ENCODE data around the gene KCNMA1.

- TF ChIP-seq CTCF (IDR thresholded peaks at IDR 0.05 in 8 of 11, conservative IDR thresholded peaks at IDR 0.05 in 3 of 11) (no peak), POLR2AphosphoS5 (IDR thresholded peaks at IDR 0.05) (no peak)
These were observed 299.5 kb downstream of the KCNMA1 start for GRCh38 chr10:77338143-77338542.
